ENCODE measurements around the gene TOP3A. TPM values are rescaled to one million over a fixed set of nuclear protein-coding genes. Genes with fewer than 3 reads are reported as not detected.
A peak's percentile ranks its signal among the peaks of the same experiment; 100 is the strongest.
"Not testable (repeated sequence)": the region's sequence is repeated elsewhere in the genome, so short reads cannot be mapped to it uniquely, and the experiment has no call there.

Gene TOP3A, protein sequence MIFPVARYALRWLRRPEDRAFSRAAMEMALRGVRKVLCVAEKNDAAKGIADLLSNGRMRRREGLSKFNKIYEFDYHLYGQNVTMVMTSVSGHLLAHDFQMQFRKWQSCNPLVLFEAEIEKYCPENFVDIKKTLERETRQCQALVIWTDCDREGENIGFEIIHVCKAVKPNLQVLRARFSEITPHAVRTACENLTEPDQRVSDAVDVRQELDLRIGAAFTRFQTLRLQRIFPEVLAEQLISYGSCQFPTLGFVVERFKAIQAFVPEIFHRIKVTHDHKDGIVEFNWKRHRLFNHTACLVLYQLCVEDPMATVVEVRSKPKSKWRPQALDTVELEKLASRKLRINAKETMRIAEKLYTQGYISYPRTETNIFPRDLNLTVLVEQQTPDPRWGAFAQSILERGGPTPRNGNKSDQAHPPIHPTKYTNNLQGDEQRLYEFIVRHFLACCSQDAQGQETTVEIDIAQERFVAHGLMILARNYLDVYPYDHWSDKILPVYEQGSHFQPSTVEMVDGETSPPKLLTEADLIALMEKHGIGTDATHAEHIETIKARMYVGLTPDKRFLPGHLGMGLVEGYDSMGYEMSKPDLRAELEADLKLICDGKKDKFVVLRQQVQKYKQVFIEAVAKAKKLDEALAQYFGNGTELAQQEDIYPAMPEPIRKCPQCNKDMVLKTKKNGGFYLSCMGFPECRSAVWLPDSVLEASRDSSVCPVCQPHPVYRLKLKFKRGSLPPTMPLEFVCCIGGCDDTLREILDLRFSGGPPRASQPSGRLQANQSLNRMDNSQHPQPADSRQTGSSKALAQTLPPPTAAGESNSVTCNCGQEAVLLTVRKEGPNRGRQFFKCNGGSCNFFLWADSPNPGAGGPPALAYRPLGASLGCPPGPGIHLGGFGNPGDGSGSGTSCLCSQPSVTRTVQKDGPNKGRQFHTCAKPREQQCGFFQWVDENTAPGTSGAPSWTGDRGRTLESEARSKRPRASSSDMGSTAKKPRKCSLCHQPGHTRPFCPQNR
- 14.1 and 19.3 TPM in 2 replicates for total RNA-seq

DNA sequence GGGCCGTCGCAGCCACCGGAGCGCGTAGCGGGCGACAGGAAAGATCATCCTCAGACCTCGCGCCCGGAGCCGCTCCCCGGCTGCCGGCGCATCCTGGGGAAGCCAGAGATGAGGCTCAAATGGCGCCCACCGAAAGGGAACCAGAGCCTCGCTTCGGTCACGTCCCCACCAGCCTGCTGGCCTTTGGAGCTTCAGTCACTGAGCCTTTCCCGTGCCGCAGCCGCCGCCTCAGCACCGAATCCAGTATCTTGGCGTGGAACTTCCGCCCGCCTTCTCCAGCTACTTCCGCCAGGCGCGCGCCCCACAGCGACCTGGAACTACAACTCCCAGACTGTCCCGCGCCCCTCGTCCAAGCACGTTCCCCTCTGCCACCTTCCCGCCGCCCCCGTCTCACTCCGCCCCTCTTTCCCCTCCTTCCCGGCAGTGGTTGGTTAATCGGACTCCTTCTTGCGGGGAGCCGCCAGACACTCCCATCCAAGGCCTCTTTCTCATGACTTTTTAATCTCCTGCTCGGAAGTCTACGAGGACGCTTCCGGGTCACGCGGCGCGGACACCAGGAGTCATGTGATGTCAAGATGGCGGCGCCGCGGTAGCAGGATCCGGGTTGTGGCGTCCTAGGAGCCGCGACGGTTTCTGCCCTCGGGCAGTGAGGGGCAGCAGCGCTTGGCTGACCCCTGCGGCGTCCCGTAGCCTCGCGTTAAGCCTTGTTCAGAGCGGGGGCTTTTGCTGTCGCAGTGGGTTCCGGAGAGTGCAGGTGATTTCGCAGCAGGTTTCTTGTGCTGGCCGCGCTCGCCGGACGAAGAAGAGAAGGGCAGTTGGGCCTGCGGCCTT, at the start of gene TOP3A, which contains the start of gene SMCR8:
Gene TOP3A, minus strand, starts transcription at position 264 of the 831 bp plus-strand sequence. Its CDS starts 216 bp downstream, at position 48.
Gene SMCR8, plus strand, starts transcription at position 563 of the 831 bp plus-strand sequence. CDS start 497 bp downstream, outside the sequence.
- DNase-seq (ENCODE audit: low read depth in 2 of 2): peak; percentile 73 to 97

DNA sequence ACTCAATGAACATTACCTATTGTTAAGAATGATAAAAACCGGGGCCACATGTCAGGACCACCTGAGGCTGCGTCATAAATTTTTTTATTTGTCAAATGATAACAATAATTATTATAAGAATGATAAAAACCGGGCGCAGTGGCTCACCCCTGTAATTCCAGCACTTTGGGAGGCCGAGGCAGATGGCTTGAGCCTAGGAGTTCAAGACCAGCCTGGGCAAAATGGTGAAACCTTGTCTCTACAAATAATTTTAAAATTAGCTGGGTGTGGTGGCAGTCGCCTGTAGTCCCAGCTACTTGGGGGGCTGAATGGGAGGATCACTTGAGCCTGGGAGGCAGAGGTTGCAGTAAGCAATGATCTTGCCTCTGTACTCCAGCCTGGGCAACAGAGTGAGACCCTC, 49.4 kb upstream of the TOP3A start:
- DNase-seq (ENCODE audit: low read depth in 2 of 2): no peak

DNA sequence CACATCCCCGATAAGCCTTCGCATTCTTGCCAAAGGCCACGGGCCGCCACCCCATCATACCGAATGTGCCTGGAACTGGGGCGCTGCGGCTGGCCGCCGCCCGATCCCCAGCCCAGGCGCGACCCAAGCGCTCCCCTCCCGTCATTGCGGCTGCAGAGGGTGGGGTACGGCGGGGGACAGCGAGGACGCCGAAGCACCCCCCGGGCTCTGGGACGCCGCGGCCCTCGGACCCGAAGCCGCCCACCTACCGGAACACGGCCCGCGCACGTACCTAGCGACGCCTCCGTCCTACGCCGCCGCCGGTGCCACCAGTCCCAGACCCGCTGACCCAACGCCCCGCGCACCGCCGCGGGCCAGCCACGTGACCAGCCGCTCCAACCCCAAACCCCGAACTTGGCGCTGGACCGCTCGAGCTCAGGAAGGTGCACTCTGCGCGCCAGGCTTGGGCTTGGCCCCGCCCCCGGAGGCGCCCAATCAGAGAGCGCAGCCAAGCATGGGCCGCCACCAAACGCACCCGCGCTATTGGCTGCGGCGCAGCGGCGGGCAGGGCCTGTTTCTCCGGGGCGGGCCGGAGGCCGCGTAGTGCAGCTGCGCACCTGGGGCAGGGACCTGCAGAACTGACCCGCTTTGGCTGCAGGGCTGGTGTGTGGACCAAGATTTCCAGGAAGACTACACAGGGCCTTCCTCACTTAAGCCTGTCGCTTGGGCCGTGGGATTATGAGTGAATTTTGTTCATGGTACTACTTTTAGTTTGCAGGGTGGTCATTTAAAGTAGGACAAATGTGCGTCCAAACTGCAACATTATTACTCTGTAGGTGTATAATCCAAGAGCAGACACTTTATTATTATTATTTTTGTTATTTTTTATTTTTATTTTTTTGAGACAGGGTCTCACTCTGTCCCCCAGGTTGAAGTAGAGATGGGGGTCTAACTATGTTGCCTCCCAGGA, 48.6 kb upstream of the TOP3A start, which contains the start of gene SHMT1:
Gene SHMT1, minus strand, starts transcription at position 450 of the 949 bp plus-strand sequence. CDS start 7,569 bp downstream, outside the sequence.
- peak; percentile 67 to 91 for DNase-seq (ENCODE audit: low read depth in 2 of 2)

GRCh38 chr17:18362698-18363100, 47.9 kb upstream of the TOP3A start:
- peak in 1 of 2 donors; percentile 17 for DNase-seq (ENCODE audit: low read depth in 2 of 2)

GRCh38 chr17:18361837-18362697, 47.3 kb upstream of the TOP3A start:
- no peak for DNase-seq (ENCODE audit: low read depth in 2 of 2)

- no peak for DNase-seq (ENCODE audit: low read depth in 2 of 2)
These were observed 45.7 kb upstream of the TOP3A start for GRCh38 chr17:18360518-18360917.

- DNase-seq (ENCODE audit: low read depth in 2 of 2): no peak
These were observed 41.8 kb upstream of the TOP3A start for GRCh38 chr17:18356624-18357023.

DNA sequence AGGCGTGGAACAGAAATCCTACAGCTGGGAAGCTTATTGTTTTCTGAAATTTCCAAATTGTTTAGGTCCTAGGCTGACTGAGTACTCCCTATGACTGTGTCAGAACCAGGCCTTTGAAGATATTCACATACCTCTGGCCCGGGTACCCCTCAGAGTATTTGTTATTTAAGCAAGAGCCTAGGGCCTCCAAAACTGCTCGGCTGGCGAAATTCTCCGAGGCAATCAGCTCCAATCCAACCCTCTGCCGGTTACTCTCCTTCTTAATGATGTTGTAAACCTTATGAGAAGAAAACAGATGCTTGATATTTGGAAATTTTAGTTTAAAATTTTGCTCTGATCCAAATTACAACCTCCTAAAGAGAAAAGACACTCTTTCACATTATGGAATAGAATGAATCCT, 38.7 kb upstream of the TOP3A start:
- DNase-seq (ENCODE audit: low read depth in 2 of 2): no peak

DNA sequence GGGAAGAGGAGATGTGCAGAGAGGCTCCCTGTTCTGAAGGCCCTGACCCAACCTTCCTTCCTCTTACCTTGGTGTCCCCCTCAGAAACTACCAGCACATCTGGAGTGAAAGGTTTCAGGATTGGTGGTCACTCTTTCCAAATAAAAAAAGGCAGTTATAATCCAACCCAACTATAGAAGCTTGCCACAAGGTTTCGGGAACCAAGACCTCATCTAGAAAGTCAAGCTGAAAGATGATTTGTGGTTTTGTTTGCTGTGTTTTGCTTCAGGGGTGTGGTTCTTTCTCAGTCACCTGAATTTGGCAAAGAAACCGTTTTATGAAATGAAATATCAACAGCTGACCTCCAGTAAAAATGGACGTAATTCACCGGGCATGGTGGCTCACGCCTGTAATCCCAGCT, 29.2 kb upstream of the TOP3A start:
- no peak for DNase-seq (ENCODE audit: low read depth in 2 of 2)

DNA sequence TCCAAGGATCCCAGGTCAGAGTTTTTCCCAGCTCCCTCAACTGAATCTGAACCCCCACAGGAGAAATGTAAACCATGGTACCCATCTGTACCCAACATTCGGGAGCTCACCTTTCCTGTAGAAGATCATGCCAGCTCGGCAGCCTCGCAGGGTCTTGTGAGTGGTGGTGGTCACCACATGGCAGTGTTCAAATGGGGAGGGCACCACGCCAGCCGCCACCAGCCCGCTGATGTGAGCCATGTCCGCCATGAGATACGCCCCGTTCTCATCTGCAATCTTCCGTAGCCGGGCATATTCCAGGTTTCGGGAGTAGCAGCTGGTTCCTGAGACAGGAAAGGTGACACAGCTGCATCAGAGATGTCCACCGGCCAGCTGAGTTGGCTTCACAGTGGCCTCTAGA, 25.1 kb upstream of the TOP3A start:
- no peak for DNase-seq (ENCODE audit: low read depth in 2 of 2)

DNA sequence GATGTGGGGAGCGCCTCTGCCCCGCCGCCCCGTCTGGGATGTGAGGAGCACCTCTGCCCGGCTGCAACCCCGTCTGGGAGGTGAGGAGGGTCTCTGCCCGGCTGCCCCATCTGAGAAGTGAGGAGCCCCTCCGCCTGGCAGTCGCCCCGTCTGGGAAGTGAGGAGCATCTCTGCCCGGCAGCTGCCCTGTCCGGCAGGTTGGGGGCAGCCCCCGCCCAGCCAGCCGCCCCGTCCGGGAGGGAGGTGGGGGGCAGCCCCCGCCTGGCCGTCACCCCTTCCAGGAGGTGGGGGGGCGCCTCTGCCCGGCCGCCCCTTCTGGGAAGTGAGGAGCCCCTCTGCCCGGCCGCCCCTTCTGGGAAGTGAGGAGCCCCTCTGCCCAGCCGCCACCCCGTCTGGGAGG, 23.4 kb upstream of the TOP3A start:
- DNase-seq (ENCODE audit: low read depth in 2 of 2): not testable (repeated sequence)

GRCh38 chr17:18332909-18333489, 18.2 kb upstream of the TOP3A start:
- DNase-seq (ENCODE audit: low read depth in 2 of 2): no peak

GRCh38 chr17:18331879-18332278, 17.1 kb upstream of the TOP3A start:
- no peak for DNase-seq (ENCODE audit: low read depth in 2 of 2)

GRCh38 chr17:18328643-18329204, 13.9 kb upstream of the TOP3A start:
- no peak for DNase-seq (ENCODE audit: low read depth in 2 of 2)

DNA sequence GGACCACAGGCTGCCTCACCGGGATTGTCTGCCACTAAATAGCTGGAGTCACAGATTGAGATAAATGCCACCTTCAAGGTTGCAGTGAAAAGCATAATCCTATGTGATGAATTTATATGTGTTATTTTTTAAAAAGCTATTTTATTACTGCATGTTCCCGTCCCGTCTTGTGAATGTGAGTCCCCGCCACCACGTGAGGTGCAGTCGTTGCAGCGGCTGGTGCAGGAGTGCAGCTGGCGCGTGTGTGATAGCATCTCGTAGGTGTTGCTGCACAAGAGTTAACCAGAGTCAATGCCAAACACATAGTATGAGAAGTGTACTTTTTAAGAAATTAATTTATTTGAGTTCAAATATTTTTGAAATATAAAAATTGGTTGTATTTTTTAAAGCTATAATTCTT, 12.8 kb upstream of the TOP3A start:
- no peak for DNase-seq (ENCODE audit: low read depth in 2 of 2)

- no peak for DNase-seq (ENCODE audit: low read depth in 2 of 2)
These were observed 12.3 kb upstream of the TOP3A start for GRCh38 chr17:18327093-18327492.

GRCh38 chr17:18326572-18326971, 11.8 kb upstream of the TOP3A start:
- DNase-seq (ENCODE audit: low read depth in 2 of 2): no peak

GRCh38 chr17:18326039-18326438, 11.2 kb upstream of the TOP3A start:
- no peak for DNase-seq (ENCODE audit: low read depth in 2 of 2)
